Measurements from ENCODE around the gene LYPLAL1.

Gene LYPLAL1

DNA sequence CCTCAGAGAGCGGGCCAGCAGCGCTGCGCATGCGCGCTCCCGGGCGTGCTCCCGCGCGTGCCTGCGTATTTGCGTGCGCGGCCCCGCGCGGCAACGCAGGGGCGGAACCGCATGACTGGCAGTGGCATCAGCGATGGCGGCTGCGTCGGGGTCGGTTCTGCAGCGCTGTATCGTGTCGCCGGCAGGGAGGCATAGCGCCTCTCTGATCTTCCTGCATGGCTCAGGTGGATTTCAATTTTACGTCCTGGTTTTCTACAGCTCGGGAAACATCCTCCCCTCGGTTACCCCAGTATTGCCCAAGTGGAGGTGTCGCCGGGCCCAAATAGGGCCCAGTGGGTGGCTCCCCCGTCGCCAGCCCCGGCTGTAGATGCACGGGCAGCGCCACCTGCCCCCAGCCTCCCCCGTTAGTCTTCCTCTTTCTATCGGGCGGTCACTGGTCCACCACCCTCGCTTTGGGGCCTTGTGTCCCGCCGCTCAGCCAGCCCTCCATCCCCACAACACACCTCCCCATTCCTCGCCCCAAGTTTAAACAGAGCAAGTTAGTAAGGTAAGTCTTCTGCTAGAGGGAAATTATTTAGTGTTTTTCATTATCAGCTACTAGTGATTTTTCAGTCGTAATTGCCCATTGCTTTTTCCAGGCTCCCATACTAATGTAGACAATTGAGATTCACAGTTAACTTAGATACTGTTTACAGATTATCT is at the start of gene LYPLAL1:
TSS of gene LYPLAL1 (plus strand) at position 121 of the 702 bp plus-strand sequence. CDS start at position 134, 13 bp downstream.
- peak; percentile 90 for DNase-seq (ENCODE audit: low spot score)

DNA sequence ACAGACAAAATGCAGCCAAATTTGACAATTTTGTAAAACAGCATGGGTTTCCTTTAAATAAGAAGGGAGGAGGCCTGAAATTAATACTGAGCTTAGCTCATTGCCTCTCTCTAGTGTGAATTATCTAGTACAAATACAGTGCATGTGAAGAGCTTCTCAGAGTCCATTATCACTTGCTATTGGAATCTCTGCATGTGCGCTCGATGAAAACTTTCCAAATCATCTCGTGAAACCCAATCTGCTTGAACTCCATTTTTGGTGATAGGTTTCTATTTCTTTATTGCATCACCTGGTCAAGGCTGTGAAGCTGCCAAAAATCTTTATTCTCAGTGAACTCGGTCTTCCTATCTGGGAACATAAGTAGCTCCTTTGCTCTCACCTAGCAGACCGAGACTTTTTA is 49.5 kb upstream of the LYPLAL1 start:
- no peak for DNase-seq (ENCODE audit: low spot score)

DNA sequence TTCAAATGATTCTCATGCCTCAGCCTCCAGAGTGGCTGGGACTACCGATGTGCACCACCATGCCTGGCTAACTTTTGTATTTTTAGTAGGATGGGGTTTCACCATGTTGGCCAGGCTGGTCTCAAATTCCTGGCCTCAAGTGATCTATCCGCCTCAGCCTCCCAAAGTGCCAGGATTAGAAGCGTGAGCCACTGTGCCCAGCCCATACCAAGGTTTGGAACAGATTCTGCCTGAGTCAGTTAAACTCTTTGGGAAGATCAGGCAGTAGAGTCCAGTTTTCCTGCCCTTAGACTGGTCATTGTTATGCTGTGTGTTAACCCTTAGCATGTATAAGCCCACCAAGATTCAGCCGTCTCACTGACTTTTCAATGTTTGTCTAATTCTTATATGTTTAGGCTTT is 48.3 kb upstream of the LYPLAL1 start:
- no peak for DNase-seq (ENCODE audit: low spot score)

DNA sequence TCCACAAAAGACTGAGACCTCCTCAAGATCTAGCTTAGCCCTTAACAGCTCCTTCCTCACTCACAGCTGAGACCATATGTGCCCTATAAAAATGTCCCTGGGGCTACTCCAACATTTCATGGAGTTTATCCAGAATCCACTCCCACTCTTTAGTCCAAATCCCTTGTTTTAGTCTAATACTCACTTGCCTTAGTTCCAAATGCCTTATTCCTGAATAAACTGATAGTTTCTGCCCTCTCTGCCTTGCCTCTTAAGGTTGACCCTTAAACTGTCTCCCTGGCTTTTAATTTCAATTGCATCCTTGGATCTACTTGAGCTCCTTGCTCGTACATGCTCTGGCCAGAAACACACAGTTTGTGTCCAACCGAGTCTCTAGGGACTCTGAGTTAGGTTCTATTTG is 47.3 kb upstream of the LYPLAL1 start:
- no peak for DNase-seq (ENCODE audit: low spot score)

DNA sequence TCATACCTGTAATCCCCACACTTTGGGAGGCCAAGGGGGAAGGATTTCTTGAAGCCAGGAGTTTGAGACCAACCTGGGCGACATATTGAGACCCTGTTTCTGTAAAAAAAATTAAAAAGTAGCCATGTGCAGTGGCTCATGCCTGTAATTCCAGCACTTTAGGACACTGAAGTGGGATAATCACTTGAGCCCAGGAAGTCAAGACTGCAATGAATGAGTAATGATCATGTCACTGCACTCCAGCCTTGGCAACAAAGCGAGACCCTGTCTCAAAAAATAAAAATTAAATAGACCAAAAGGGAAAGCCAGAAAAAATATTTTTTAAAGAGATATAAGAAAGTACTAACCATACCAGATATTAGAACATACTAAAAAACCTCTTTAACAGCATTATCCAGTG is 44.7 kb upstream of the LYPLAL1 start:
- no peak for DNase-seq (ENCODE audit: low spot score)

DNA sequence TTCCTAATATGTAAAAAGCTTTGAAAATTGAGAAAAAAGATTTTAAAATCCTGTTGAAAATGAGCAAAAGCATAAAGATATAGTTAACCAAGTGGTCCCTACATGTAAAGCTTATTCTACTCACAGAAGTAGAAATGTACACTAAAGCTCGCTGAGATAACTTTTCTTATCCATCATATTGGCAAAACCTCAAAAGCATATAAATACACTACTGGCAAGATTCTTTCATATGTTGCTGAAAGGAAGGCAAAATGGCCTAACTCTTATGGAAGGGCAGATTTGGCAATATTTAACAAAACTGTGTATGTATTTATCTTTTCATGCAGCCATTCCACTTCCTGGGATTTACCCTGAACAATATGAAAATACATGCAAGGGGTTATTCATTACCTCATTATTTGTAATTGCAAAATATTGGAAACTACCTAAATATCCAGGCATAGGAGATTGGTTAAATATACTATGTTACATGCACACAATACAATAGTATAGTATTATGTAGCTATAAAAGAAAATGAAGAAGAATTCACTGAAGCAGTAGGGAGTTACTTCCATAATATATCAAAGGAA is 43.2 kb upstream of the LYPLAL1 start:
- no peak for DNase-seq (ENCODE audit: low spot score)

DNA sequence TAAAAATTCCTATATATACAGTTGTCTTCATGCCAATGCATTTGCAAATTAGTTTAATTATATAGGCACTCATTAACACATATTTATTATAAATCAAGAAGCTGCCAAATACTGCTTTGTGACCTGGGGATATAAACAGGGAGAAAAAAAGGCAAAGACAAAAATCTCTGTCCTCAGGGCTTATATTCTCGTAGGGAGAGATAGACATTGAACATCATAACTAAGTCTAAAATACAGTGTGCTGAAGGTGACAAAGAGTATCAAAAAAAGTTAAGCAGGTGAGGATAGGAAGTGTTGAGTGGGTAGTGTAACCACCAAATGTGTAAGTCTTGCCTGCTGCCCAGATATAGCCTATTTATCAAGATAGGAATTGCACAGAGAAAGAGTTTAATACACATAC is 40.7 kb upstream of the LYPLAL1 start:
- no peak for DNase-seq (ENCODE audit: low spot score)

DNA sequence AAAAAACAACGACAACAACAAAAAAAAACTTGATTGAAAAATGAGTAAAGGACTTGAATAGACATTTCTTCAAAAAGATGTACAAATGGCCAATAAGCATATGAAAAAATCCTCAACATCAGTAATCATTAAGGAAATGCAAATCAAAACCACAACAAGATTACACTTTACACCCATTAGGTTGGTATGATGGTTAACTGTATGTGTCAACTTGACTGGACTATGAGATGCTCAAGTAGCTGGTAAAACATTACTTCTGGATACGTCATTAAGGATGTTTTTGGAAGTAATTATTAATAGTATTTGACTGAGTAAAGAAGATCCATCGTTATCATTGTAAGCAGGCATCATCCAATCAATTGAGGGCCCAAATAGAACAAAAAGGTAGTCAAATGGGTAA is 34.9 kb upstream of the LYPLAL1 start:
- DNase-seq (ENCODE audit: low spot score): no peak

DNA sequence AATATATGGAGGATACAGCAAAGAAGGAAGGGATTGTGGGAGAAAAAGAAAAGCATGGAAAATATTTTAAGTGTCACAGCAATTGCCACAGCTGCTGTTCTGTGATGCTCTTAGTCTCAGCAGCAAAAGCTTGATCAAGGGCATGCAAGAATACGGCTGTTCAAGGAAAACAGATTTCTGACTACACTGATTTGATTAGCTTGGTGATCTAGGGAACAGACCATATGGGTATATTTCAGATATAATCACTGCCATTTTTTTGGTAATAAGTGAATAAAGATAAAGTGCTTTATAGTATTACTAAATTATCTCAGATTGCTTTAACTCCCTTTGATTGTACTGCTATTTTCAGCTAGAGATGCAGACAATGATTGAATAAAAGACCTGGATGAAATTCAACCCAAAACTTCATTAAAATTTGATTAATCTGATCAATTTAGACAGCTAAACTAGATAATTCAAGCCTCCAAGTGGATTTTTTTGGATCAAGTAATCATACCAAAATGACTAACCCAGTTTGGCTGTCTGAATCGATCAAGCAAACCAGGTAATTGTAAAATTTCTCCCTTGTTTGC is 33.3 kb upstream of the LYPLAL1 start:
- no peak for DNase-seq (ENCODE audit: low spot score)

DNA sequence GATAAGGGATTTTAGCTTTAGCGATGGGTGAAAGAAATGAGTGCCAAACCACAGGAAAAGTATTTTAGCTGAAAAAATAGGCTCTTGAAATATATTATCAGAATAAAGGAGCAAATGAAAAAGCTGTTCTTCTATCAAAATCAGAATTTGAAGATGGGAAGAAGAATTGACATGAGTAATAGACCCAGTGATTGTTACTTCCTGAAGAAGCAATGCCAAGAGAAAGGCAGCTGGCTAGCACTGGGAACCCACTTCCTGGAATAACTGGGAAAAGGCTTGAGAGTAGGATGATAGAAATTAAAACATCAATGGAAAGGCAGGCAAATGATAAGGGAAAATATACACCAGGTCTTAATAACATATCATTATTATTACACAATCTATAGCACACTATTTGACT is 29.9 kb upstream of the LYPLAL1 start:
- DNase-seq (ENCODE audit: low spot score): no peak

DNA sequence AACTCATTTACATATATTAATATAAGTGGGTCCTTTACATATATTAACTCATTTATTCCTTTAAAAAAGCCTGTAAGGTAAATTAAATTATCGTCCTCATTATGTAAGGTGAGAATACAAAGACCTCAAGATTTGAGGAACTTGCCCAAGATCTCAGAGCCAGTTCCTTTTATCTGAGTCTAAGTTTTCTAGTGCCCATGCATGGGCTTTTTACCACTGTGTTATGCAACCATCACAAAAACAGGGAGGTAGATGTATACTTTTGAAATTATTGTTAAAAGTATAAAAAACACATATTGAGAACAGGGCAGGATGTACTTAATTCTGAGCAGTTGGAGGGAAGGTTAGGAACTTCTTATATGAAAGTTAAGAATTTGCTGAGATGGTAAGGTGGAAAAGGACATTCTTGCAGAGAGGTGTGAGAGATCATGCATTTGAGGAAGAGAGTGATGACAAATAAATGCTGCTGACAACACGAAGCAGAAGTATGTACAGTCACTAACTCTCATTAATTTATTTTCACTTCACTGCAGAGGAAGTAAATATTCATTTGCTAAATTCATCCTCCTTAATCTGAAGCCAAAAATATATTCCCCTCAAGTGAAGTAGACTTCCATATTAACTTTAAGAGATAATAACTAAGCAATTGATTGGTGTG is 28.9 kb upstream of the LYPLAL1 start:
- DNase-seq (ENCODE audit: low spot score): no peak

DNA sequence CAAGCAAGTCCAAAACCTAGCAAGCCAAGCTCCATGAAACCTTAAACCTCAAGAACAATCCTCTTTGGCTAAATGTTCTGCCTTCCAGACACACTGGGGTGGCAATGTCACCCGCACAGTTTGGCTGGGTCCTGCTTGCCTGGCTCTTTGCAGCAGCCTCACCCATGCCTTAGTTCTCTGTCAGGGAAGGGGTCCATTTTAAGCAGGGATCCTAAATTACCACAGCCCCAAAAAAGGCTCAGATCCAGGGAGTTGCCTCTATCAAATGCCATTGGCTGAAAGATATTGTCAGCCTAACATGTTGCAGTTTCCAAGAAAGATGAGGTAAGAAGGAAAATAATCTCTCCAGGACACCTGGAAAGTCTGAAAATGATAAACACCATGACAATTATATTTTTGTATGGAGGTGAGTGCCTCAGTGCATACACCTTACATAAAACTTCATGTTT is 26.1 kb upstream of the LYPLAL1 start:
- DNase-seq (ENCODE audit: low spot score): no peak

DNA sequence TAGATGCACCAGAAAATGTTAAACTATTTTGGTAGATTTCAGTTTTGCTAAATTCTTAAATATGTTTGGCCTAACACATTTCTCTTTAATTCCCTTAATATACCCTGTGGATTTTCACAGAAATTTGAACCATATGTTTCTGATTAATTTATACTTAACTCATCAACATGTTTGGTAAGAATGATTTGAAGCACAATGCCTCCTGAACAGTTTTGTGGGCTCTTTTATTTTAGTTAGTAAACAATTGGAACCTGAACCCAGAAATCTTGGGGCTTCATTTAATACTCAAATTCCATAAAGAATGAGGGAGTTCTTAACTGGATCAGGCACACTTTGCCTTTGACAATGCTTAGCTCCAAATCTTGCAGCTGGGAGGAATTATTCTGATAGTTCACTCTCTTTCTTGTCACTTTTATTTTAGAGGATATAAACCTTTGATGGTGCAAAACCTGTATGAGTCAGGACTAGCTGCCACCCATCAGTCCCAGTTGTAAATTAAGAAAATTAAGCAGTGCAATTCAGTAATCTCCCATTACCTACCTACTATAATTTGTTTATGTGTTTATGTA is 24.6 kb upstream of the LYPLAL1 start:
- DNase-seq (ENCODE audit: low spot score): no peak

DNA sequence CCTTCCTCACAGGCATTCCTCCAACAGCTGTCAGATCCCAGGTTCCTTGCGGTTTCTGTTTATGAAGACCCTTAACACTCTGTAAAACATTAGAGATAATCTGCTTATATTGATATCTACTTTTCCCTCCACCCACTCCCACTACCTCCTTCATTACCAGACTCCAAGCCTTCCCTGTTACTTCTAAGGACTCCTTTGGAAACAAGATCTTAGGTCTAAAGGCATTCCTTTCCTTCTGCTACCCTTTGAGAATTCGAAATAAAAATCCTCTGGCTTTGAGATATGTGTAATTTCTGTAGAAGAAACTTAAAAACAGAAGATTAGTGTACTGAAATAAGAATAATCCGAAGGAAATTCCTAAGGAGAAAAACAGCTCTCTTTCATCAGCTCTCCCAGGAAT is 23.7 kb upstream of the LYPLAL1 start:
- no peak for DNase-seq (ENCODE audit: low spot score)

DNA sequence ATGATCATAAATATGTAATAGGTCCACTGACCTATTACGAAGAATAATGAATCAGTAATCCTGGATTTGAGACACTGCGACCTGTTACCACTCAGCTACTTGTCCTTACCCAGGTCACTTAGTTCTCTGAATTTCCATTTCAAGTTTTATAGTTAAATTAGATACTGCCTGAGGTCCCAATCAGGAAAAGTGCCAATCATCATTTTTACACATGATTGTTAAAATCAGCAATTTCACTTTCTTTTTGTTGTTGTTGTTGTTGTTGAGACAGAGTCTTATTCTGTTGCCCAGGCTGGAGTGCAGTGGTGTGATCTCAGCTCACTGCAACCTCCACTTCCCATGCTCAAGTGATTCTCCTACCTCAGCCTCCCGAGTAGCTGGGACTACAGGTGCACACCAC is 22.8 kb upstream of the LYPLAL1 start:
- DNase-seq (ENCODE audit: low spot score): no peak

DNA sequence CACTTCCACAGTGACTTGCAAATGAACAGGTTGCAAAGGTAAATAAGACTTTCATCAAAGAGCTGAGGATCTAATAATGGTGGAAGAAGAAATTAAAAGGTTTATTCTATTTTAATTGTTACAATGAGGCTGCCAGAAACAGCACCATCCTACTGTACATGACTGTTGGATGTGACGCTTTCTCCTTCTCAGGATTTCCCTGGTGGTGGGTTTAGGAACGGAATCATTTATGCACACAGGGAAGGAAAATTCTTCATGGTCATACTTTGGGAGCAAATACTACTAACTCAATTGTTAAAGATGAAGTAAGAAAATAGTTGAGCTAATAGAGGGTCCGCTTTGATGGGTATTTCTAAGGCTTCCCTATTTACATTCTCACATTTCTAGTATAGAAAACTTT is 22.2 kb upstream of the LYPLAL1 start:
- DNase-seq (ENCODE audit: low spot score): no peak

DNA sequence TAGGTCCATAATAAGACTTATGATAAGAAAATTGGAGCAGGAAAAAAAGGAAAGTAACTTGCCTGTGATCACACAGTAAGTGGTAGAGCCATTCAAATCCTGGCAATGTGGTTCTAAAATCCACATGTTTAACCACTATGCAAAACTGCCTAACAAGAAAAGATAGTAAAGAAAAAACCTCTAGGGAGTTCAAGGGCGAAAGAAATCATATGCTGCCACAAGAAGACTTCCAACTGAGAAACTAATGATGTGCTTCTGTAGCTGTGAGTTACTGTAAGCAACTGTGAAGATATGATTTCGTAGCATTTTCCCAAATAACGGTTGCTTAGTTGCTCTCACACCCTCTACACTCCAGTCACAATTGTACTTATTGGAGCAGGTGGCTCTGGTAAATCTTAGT is 20.9 kb upstream of the LYPLAL1 start:
- no peak for DNase-seq (ENCODE audit: low spot score)

DNA sequence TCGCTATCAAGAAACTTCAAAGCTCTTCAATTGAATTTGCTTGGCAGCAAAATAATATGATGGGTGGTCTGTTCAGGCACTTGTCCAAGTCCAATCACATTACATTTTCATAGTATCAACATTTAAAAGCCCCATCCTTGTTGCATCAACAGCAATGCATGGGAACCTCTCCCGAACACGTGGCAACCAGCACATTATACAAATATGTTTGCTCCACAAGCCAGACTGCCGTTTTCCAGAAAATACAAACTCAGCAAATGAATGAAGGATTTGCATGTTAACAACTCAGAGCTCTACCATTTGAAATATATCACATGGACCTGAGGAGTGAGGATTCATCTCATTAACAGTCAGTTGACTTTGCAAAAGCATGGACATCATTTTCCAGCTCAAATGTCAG is 20.0 kb upstream of the LYPLAL1 start:
- no peak for DNase-seq (ENCODE audit: low spot score)

DNA sequence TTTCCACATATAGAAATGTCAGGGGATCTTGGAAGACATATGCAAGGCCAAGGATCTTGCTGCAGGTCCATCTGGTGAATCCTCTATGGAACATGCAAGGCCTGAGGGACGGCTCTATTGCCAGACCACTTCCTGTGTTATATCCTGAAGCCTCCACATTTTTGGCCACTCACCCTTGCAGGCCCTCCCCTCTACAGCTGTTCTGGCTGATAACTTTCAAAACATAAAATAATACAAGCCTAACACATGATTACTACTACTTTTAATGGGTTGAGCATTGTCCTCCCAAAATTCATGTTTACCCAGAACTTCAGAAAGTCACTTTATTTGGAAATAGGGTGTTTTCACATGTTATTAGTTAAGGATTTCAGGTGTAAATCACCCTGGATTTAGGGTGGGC is 18.5 kb upstream of the LYPLAL1 start:
- no peak for DNase-seq (ENCODE audit: low spot score)

DNA sequence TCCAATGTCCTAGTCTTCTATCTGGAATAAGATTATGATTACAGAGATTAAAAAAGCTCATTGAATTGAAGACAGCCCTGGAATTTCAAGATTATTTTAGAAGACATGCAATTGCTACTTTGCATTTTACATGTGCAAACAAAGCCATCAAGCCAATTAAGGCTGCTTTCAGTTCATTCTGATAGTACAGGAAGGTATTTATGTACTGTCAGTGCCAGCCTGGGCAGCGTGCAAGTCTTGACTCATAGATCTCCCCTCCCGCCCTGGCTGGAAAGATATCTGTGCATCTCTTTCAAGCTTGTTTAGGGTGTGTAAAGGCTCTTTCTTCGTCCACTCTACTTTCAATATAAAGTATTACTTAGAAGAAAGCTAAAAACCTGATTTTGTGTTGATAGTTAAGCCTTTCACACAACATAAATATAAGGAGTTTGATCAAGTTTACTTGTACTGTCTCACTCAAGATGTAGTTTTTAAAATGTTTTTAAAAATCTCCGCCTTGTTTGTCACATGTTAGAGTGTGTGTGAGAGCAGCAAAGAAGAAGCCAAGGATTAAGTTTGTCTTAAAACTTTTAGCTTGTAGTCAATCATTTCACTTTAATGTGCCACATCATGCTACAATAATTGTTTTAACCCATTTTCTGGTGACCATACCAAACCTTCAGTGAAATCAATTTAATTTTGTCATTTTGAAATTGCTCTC is 13.6 kb upstream of the LYPLAL1 start:
- DNase-seq (ENCODE audit: low spot score): no peak

DNA sequence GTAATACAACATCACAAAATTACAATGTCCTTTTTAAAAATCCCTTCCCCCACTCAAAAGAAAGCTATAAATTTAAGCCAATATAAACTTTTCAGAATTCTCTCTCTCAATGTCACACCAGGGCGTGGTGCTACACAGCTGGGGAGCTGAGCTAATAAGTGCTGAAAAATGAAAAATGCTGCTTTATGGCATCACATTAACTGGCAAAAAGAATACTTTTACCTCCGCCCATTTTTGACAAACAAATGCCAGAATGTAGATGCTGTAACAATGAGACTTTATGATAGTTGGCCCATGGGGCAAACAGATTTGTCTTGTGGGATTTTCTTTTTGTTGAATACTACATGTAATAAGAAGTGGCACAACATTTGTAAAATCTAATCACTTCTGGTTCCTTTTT is 12.7 kb upstream of the LYPLAL1 start:
- no peak for DNase-seq (ENCODE audit: low spot score)

DNA sequence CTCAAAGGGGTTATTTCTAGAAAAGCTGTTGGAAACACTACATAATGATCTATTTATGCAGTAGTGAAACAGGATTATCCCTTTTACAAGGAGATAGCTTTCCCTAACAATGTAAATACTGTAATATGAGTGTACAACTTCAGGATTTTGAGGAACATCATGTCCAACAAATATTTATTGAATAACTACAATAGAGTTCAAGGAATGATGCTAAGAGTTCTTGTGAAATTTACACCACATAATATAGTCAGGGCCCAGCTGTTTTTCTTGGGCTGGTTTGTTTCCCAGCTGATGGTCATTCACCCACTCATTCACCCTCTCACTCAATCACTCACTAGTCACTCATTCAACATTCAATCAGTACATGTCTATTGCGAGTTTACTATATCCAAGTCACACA is 12.3 kb upstream of the LYPLAL1 start:
- no peak for DNase-seq (ENCODE audit: low spot score)

All from CD4-positive, alpha-beta T cell treated with Interleukin-15 for 4 hours (primary cell).